HG02642 (cell line): ENCODE results near the gene CBL.

ENCODE experiments used
- ATAC-seq: cut with Tn5 transposase; IDR thresholded peaks from one replicate; pipeline ENCODE4 v1.9.1; 2021; ENCODE audit warnings: mild to moderate bottlenecking; ENCODE audit not compliant: unreplicated experiment, poor library complexity

Gene CBL

GRCh38 chr11:119305556-119306372 is 99.6 kb downstream of the CBL start:
- ATAC-seq, result no peak

GRCh38 chr11:119306373-119306890 is 100.3 kb downstream of the CBL start:
- no peak for ATAC-seq

- ATAC-seq, result no peak
Measured at GRCh38 chr11:119307219-119307618, 101.1 kb downstream of the CBL start.

- no peak for ATAC-seq
Measured at GRCh38 chr11:119307974-119308373, 101.8 kb downstream of the CBL start.

- no peak for ATAC-seq
Measured at GRCh38 chr11:119309411-119309810, 103.3 kb downstream of the CBL start.

- ATAC-seq, result no peak
Measured at GRCh38 chr11:119309953-119310681, 104.0 kb downstream of the CBL start.

GRCh38 chr11:119310682-119311052 is 104.5 kb downstream of the CBL start:
- ATAC-seq, result no peak

- ATAC-seq, result no peak
Measured at GRCh38 chr11:119314726-119315125, 108.6 kb downstream of the CBL start.

- peak; percentile 34 for ATAC-seq
Measured at GRCh38 chr11:119315131-119316015, 109.2 kb downstream of the CBL start.

GRCh38 chr11:119316016-119316728 is 110.0 kb downstream of the CBL start:
- no peak for ATAC-seq

GRCh38 chr11:119316729-119317591 is 110.8 kb downstream of the CBL start, which contains the start of gene MCAM:
TSS of gene MCAM (minus strand) at chr11:119317130. CDS start at chr11:119317101, 29 bp downstream.
- ATAC-seq, result no peak

GRCh38 chr11:119317592-119318239 is 111.6 kb downstream of the CBL start:
- ATAC-seq, result no peak

GRCh38 chr11:119318240-119319135 is 112.3 kb downstream of the CBL start:
- no peak for ATAC-seq

- ATAC-seq, result no peak
Measured at GRCh38 chr11:119319136-119319699, 113.1 kb downstream of the CBL start.

GRCh38 chr11:119319700-119320239 is 113.6 kb downstream of the CBL start:
- no peak for ATAC-seq

GRCh38 chr11:119320240-119320775 is 114.2 kb downstream of the CBL start:
- ATAC-seq, result no peak
